GM19468 (cell line): ENCODE measurements around the gene EEIG2.

Experiments used
- ATAC-seq: cut with Tn5 transposase; IDR thresholded peaks from one replicate; pipeline ENCODE4 v1.9.1; 2021; ENCODE audit warnings: mild to moderate bottlenecking, moderate library complexity, moderate number of reproducible peaks; ENCODE audit not compliant: unreplicated experiment; ENCODE audit errors: extremely low read depth

EEIG2 gene

DNA sequence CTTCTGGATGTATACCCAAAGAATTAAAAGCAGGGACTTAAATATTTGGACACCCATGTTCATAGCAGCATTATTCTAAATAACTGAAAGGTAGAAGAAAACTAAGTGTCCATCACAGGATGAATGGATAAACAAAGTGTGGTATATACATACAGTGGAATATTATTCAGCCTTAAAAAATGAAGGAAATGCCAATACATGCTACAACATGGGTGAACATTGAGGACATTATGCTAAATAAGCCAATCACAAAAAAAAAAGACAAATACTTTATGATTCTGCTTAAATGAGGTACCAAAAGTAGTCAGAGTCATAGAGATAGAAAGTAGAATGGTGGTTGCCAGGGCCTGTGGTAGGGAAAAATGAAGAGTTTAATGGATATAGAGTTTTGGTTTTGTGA is 14.1 kb downstream of the EEIG2 start:
- no peak for ATAC-seq

DNA sequence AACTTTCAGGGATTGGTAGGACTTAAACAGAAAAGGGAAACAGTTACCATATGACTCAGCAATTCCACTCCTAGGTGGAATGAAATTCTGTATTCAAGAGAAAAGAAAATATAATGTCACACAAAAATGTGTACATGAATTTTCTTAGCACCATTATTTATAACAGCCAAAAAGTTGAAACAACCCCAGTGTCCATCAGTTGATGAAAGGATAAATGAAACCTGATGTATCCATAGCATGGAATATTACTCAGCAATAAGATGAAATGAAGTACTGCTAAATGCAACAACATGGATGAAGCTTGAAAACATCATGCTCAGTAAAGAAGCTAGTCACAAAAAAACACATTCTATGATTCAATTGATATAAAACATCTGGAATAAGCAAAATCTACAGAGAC is 15.5 kb downstream of the EEIG2 start:
- ATAC-seq, result no peak

DNA sequence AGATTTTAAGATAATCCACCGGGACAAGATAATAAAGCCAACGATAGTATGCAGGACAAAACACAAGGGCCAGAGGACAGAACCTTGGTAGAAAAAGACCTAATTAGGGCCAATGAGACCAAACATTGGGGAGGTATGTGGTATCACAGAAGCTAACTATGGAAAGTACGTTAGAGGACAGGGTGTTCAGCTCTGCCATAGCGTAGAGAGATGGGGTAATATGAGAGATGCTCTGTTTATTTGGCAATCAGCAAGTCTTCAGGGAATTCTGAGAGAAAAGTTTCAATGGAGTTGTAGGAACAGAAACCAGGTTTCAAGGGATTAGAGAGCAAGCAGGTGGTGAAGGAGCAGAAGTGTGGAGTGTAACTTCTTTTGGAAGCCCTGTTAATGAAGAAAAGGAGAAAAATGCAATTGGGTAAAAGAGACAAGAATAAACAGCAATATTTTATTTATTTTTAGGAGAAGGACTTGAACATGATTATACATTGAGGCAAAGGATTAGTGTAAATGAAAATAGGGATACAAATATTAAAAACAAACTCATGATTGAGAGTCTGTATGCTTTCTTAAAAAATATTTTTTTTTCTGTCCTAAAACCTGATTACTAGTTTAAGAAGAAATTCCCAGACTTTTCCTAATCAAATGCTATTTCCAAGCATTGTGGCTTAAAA is 24.0 kb downstream of the EEIG2 start:
- ATAC-seq, result no peak

DNA sequence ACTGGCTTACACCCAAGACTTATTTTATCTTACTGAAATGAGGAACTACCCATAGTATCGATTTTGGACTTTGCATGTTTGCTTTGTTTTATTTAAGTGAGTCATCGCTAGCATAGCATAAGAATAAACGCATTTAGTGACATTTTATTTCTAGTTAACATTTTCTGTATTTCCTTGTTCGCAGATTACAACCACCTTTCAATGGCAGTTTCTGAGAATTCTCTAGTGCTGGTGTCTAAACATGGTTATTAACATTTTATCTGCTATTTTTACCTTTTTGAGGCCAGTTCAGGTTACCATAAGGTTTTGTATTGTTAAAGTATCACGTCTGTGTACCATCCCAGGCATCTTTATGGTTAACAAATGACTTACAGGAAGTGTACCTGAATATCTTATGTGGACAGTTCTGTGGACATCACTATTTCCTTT is 24.5 kb downstream of the EEIG2 start:
- no peak for ATAC-seq

DNA sequence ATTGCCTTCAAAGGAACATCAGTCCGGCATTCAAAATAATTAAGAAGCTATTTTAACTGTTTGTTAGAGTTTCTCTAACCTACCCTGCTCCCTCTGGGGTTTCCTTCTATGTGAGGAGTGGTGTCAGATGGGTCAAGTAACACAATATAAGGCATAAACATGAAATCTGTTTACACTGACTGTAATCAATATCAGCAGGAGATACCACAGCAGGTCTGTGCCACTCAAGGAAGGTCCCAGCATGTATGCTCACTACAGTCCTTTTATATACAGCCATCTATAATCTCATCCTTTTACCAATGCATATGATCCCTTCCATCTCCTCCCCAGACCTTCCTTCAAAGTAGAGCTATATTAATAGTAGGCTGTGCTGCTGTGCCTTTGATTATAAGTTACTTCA is 25.4 kb downstream of the EEIG2 start:
- ATAC-seq, result no peak

DNA sequence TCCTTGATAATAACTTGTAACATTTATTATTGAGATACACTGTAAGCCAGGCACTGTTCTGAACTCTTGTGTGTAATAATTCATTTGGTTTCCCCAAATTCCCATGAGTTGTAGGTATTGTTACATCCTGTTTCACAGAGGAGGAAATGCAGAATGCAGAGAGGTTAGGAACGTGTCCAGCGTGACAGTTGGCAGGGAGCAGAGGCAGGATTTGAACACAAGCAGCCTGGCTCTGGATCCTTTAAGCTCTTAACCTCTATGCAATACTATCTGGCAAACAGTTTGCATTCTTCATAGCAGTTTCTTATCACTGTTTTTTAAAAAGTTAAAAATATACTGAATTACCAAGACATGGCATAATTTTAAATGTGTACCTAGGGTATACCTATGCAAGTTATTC is 30.5 kb downstream of the EEIG2 start:
- ATAC-seq, result no peak

DNA sequence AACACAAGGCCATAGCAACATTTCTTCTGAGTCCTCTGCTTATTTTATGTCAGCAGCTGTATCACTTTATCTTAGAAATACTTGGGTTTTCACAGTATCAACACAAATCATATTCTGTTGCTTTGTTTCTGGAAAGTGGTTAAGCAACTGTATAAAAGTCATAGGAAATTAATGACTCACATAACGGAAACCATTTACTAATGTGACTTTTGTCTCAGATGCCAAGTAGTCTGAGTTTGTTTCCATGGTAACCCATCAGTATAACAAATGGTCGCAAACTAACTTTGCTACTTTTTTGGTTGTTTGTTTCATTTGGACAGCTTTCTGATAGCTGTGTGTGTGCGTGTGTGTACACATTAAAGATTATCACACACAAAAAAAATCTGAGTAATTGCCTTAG is 31.1 kb downstream of the EEIG2 start:
- ATAC-seq, result no peak

DNA sequence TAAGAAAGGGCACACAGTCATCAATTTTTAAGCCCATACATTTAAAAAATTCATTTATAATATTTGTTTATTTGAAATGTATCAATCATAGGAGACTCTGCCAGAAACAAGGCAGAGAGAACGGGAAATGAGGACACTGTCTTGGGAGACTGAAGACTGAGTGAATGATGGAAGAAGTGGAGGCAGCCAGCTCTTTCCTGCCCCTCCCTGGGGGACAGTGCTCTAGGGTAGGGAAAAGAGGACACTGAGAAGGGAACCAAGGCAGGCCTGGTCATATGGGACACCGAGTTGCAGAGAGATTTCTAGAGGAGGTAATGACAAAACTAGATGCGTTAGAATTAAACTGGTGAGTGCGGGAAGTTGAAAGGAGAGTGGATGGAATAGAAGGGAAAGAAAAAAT is 31.6 kb downstream of the EEIG2 start:
- no peak for ATAC-seq

DNA sequence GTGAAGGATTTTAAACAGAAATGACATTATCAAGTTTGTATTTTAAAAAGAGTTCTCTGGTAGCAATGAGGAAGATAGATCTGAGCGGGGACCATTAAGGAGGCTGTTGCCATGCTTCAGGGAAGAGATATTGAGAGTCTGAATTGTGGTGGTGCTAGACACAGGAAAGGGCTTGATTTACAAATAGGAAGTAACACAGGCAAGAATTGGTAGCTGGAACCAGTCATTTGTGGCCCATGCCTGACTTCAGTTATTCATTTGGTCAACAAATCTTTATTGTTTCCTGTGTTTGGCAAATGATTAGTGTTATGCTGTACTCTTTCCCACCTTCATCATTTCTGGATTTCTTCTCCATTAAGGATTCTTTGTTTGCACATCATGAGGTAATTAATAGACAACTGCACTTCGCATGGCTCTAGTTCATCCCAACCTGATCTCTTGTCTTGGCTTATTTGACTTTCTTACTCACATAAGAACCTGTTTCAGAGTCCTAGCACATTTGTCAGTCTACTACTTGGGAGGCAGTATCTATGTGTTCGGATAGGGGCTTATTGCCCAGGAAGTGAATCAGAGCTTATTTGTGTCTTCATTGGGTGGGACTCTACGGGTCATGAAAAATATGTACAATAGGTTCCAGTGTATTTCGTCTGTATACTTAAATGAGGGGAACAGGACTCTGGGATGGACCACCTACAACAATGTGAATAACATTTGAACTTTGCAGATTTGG is 32.3 kb downstream of the EEIG2 start:
- ATAC-seq, result no peak

DNA sequence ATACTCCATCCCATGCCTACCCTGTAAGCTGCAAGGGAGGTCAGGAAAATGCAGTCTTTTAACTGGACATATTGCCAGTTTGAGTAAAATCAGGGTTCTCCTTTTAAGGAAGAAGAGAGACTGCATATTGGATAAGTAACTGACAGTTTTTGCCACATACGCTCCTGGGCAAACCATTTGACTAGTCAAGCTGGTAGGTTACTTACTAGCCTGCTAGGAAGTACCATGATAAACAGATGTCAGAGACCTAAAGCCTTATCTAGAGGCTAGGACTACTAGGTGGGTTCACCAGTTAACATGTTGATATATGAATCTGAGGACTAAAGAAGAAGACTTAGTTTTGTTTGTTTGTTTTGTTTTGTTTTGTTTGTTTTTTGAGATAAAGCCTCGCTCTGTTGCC is 33.5 kb downstream of the EEIG2 start:
- no peak for ATAC-seq

DNA sequence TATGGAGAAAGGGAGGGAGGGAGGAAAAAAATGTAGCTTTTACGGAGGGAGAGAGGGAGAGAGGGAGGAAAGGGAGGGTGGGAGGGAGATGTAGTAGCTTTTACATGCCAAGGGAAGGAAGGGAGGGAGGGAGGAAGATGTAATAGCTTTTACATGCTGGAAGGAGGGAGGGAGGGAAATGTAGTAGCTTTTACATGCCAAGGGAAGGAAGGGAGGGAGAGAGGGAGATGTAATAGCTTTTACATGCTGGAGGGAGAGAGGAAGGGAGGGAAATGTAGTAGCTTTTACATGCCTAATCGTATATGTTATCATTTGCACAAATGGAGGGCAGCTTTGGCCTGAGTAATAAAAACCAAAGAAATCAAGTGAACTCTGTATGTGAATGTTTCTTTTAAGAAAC is 35.6 kb downstream of the EEIG2 start:
- no peak for ATAC-seq

DNA sequence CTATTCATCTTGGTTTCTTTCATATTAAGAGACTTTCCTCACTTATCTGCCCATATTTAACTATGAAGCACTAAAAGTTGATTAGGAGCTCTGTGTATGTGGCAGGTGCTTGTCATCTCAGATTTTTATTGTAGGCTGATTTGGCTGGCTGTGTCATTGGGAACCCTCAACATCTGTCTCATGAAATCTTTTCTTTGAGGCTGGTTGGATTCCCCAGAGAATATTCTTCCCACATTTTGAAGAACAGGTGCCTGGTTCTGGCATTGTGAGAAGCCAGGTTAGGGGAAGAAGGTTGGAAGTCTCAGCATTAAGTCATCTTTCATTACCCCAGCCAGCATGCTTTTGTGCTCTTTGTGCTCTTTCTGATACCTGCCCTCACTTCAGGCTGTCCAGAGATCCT is 37.1 kb downstream of the EEIG2 start:
- no peak for ATAC-seq

DNA sequence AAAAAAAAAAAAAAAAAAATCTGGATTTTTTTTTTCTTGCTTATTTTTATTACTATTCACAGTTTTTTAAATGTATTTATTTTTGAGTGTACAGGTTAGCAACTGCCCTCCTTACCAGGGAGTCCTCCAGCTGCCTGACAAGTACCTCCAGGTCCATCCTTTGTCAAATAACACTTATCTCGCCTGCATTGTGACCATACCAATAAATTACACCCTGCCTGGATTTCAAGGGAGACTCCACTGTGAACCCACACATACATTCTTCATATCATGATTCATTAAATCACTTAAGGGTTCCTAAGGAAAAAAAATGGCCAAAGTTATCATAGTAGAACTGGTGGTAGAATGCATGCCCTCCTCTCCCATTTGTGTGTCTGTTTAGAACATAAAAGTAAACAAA is 38.4 kb downstream of the EEIG2 start:
- no peak for ATAC-seq

DNA sequence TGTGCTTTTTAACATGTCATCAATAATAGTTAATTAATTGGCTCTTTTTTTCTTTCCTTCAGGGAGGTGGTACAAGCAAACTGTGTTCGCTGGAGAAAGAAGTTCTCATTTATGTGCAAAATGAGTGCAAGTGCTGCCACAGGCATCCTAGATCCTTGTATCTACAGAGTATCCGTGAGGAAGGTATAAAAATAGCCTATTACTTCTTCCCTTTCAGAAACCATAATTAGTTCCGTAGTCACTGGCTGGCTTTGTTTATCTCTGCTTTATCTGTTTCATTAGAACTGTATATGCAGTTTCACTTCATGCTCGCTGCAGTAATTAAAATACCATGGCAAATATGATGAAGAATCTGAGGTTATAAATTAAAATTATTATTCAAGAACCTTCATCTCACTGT is 40.6 kb downstream of the EEIG2 start:
- ATAC-seq, result no peak

DNA sequence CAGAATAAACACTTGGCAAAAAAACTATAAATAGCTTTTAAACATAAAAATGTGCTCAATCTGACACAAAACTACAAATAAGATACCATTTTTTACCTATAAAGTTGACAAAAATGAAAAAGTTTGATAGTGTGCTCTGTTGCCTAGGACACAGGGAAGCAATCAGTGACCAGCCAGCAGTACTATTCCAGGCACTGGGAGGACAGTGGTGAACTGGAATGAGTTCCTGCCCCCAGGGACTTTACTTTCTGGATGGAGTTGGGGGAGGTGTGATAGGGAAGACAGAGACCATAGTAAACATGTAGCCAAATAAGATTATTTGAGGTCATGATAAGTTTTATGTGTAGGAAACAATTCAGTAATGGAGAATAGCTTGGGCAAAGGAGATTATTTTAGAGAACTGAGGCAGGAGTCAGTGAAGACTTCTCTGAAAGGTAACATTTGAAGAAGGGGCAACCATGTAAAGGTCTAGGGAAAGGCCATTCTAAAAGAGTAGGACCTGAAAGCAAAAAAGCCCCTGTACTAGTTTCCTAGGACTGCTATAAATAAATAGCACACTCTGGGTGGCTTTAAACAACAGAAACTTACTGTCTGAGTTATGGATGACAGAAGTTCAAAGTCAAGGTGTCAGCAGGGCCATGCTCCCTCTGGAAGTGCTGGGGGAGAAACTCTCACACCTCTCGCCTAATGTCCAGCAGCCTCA is 42.0 kb downstream of the EEIG2 start:
- ATAC-seq, result no peak

DNA sequence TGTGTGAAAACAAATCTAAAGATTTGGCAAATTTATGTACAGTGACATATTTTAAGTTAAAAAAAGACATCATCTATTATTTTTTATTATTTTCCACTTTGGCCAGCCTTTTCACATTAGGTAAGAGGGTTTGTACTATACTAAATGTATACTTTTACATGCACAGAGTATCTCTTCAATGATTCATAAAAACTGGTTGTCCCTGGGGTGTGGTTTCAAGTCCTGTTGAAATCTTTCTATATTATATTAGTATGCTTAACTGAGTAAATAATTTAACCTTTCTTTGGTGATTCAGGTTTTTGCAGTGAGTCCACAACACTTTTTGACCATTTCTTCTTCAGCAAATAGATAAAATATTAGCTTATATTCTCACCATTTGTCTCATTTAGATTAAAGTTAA is 45.7 kb downstream of the EEIG2 start:
- ATAC-seq, result no peak

DNA sequence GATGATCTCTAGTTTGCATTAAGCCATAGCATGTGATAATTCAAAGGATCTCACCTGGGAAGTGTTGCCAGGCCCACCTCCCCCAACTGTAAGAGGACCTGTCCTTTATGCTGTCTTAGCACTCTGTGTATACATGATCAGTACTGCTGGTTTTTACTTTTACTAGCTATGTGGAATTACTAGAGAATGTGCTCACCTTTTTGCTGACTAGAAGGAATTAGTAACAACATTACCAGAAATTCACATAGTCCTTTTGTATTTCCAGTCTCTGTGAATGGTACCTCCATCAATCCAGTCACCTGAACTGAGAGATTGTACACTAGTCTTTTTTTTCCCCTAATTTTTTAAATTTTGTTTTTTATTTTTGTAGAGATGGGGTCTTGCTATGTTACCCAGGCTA is 46.6 kb downstream of the EEIG2 start:
- ATAC-seq, result no peak

DNA sequence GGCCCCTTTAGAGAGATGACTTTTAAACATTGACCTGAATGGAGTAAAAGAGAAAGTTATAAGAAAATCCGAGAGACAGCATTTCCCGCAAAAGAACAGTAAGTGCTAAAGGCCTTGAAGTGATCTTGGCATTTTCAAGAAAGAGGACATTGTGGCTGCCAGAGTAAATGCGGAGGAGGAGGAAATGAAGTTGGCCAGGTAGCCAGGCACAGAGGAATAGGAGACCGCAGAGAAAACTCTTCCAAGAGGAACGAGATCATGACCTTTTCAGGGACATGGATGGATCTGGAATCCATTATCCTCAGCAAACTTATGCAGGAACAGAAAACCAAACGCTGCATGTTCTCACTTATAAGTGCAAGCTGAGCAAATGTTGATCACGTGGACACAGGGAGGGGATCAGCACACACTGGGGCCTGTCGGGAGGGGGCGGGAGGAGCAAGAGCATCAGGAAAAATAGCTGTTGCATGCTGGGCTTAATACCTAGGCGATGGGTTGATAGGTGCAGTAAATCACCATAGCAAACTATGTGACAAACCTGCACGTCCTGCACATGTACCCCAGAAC is 49.7 kb downstream of the EEIG2 start:
- no peak for ATAC-seq
